LoVo (cell line): ENCODE measurements around the gene CRTC1.
"Not testable (repeated sequence)": the region's sequence is repeated elsewhere in the genome, so short reads cannot be mapped to it uniquely, and the experiment has no call there.

Source experiments
- DNase-seq: peaks from one replicate; pipeline ENCODE4 v3.0.0-alpha.2; 2016; ENCODE audit warnings: low spot score

The CRTC1 gene

GRCh38 chr19:18669524-18669817, 14.0 kb upstream of the CRTC1 start:
- DNase-seq, result no peak

- no peak for DNase-seq
Measured at GRCh38 chr19:18669883-18670282, 13.6 kb upstream of the CRTC1 start.

- DNase-seq, result no peak
Measured at GRCh38 chr19:18670312-18670711, 13.2 kb upstream of the CRTC1 start.

GRCh38 chr19:18671303-18672043, 12.0 kb upstream of the CRTC1 start:
- DNase-seq, result no peak

GRCh38 chr19:18672044-18672451, 11.4 kb upstream of the CRTC1 start:
- DNase-seq, result no peak

GRCh38 chr19:18672606-18673337, 10.7 kb upstream of the CRTC1 start:
- no peak for DNase-seq

GRCh38 chr19:18674616-18675015, 8.9 kb upstream of the CRTC1 start:
- no peak for DNase-seq

- no peak for DNase-seq
Measured at GRCh38 chr19:18675779-18676178, 7.7 kb upstream of the CRTC1 start.

GRCh38 chr19:18676692-18677091, 6.8 kb upstream of the CRTC1 start:
- no peak for DNase-seq

- DNase-seq, result no peak
Measured at GRCh38 chr19:18677156-18677555, 6.3 kb upstream of the CRTC1 start.

- DNase-seq, result not testable (repeated sequence)
Measured at GRCh38 chr19:18680148-18680547, 3.3 kb upstream of the CRTC1 start.

GRCh38 chr19:18682807-18683108, 722 bp upstream of the CRTC1 start:
- no peak for DNase-seq

DNA sequence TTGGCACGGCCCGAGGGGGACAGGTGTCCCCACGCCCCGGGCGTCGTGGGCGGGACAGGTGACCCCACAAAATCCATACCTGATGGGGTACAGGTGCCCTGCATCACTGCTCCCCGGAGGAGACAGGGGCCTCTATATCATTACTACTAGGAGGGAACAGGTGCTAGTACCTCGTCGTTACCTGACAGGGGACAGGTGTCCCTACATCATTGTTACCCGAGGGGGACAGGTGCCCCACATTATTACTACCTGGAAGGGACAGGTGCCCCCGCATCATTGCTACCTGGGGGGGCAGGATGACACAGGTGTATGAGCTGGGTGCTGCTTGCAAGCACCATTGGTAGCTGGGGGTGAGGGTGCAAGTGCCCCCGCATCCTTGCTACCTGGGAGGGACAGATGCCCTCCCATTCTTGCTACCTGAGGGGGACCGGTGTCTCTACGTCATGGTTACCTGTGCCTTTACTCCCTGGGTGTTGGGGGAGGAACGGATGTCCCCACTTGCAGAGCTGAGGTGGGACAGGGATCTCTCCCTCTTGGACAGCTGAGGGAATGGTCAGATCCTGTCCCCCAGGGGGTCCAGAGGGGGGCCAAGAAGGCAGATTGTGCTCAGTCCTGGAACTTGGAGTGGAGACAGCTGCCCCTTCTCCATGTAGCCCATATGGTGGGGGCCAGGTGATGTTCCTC, 620 bp downstream of the CRTC1 start:
- peak; percentile 6 for DNase-seq

DNA sequence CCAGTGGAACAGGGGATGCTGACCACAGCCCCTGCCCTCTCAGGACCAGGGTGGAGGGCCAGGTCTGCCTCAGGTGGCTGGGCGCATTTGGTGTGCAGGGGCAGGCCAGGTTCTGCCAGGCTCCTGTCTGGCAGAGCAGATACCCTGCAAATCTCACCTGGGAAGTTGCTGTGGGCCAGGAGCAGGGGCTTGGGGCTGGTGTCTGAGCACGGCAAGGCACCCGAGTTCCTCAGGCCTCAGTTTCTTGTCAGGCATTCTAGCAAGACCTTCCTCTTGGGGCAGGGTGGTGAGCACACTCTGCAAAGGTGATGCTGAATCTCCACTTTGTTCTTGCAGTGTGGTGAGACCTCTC, 1.1 kb downstream of the CRTC1 start:
- no peak for DNase-seq

DNA sequence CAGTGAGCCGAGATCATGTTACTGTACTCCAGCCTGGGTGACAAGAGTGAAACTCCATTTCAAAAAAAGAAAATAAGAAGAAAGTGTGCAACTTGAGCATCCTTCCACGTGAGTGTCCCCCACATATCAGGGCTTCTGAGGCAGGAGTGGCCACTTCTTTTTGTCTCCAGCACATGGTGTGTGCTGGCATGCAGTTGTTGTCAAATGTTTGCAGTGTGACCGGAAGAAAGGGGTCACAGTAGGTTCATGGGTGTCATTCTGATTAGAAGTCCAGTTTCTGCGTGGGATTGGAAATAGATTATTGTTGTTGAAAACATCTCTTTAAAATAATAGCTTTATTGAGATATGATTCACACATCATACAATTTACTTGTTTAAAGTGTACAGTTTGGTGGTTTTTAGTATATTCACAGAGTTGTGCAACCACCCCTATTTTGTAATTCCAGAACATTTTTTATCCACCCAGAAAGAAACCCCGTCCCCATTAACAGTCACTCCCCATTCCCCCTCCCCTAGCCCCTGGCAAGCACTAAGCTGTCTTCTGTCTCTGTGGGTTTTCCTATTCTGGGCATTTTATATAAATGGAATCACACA, 2.2 kb downstream of the CRTC1 start:
- DNase-seq, result no peak

DNA sequence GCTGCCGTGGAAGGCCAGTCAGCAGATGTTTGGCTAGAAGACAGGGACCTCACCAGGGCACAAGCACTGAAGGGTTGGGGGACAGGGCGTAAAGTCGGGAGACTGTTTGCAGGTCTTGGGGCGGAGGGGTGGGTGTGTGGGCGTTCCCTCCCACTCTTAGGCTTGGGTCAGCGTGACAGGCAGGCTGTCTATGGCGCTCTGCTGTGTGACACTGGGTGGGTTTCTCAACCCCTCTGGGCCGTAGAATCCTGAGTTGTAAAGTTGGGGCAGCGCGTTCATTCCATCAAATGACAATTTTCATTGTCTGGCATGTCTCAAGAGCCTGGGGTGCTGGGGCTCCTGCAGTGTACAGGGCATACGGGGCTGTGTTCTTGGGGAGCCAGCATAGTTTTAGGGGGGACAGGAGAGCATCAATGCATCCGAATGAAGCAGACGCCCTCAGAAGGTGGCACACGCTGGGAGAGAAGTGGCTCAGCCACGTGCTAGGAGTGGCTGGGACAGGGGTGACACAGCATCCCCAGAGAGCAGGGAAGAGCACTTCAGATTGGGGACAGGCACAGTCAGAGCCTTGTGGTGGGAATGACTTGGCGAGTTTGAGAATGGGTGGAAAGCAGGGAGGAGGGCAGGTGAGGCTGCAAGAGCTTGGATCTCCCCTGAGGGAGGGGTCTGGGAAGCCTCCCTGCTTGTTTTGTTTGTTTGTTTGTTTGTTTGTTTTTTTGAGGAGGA, 4.4 kb downstream of the CRTC1 start:
- DNase-seq, result no peak

DNA sequence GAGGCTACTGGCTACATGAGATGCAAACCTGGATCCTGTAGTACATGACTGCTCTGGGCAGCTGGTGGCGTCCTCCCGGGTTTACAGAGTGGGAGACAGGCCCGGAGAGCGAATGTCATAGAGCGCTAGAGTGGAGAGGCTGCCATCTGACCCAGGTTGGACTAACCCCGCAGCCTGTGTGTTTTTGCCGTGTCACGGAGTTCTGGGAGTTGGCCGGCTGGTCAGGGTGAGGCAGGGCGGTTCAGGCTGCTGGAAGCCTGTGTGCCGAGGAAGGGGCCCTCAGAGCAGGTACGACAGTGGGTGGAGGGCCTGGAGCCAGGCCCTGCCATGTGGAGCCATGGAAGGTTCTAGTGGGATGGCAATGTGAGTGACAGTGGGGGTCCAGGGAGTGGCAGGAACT, 12.5 kb downstream of the CRTC1 start:
- DNase-seq, result no peak

- DNase-seq, result no peak
Measured at GRCh38 chr19:18697680-18698079, 14.2 kb downstream of the CRTC1 start.

DNA sequence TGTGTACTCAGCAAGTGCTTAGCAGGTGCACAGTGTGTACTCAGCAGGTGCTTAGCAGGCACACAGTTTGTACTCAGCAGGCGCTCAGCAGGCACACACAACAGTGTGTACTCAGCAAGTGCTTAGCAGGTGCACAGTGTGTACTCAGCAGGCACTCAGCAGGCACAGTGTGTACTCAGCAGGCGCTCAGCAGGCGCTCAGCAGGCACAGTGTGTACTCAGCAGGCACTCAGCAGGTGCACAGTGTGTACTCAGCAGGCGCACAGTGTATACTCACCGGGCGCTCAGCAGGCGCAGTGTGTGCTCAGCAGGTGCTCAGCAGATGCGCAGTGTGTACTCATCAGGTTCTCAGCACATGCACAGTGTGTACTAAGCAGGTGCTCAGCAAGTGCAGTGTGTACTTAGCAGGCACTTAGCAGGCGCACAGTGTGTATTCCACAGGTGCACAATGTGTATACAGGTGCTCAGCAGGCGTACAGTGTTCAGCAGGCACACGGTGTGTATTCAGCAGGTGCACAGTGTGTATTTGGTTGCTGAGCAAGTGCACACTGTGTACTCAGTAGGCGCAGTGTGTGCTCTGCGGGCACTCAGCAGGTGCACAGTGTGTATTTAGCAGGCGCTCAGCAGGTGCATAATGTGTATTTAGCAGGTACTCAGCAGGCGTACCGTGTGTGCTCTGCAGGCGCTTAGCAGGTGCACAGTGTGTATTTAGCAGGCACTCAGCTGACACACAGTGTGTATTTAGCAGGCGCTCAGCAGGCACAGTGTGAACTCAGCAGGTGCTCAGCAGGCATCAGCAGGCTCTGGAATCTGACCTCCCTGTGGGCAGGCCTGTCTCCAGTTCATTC, 15.1 kb downstream of the CRTC1 start:
- no peak for DNase-seq

DNA sequence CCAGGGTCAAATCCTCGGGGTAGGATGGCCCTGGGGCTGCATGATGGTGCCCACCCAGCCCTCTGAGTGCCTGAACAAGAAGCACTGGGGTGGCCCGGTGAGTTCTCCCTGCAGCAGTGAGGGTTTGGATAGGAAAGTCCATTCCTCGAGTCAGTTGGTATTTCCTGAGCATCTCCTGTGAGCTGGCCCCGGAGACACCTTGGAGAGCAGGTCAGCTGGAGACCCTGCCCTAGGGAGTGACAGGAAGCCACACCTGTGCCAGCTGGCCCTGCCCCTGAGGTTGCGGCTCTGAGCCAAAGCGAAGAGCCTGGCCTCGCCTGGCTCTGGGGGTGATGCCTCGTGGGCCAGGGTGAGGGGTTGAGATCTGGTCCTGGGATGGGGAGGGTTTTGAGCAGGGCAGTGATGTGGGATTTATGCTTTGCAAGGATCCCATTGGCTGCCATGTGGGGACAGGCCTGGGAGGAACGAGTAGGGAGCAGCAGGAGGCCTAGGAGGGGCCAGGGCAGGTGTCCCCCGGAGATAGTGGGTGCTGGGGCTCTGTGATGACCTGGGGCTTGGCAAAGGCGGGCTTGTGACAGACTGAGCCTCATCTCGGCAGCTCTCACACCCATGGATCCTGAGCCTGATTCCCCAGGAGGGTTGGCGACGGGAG, 16.0 kb downstream of the CRTC1 start:
- no peak for DNase-seq
